BE2C (cell line): Measurements from ENCODE around the gene RBM14.
"Not testable (repeated sequence)": the region's sequence is repeated elsewhere in the genome, so short reads cannot be mapped to it uniquely, and the experiment has no call there.

Experiments
- DNase-seq: peaks from one replicate; pipeline ENCODE4 v3.0.0-alpha.2; 2020
- H3K27me3 ChIP-seq: fragments of 250-450 bp; sonication (Bioruptor Pico); 2 replicates; pipeline ENCODE4 v1.5.1; 2020; ENCODE audit warnings: mild to moderate bottlenecking
- H3K36me3 ChIP-seq: fragments of 250-450 bp; sonication (Bioruptor Pico); 2 replicates; pipeline ENCODE4 v1.5.1; 2020; ENCODE audit warnings: mild to moderate bottlenecking
- H3K4me1 ChIP-seq: fragments of 250-450 bp; sonication (Bioruptor Pico); 2 replicates; pipeline ENCODE4 v1.5.1; 2020
- H3K4me3 ChIP-seq: 2 replicates; pipeline ENCODE4 v1.5.1; 2011; ENCODE audit warnings: low read depth, low read length
- H3K9me3 ChIP-seq: fragments of 250-450 bp; sonication (Bioruptor Pico); 2 replicates; pipeline ENCODE4 v1.5.1; 2020
- TF ChIP-seq, protein P1 (sequence below): IDR thresholded peaks from 2 replicates; pipeline ENCODE4 v1.5.1; 2012; ENCODE audit warnings: mild to moderate bottlenecking, low read depth, low read length

RBM14 gene

DNA sequence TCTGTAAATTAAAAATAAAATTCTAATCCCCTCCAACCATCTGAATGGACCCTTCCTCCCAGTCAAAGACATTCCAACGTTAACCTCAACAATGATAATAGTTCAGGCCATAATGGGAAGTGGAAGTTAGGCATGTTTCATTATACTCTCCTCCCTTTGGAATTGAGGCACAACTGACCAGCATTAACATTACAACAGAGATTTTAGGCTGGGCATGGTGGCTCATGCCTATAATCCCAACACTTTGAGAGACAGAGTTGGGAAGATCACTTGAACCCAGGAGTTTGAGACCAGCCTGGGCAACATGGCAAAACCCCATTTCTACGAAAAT is 45.6 kb upstream of the RBM14 start:
- TF ChIP-seq, protein P1, sequence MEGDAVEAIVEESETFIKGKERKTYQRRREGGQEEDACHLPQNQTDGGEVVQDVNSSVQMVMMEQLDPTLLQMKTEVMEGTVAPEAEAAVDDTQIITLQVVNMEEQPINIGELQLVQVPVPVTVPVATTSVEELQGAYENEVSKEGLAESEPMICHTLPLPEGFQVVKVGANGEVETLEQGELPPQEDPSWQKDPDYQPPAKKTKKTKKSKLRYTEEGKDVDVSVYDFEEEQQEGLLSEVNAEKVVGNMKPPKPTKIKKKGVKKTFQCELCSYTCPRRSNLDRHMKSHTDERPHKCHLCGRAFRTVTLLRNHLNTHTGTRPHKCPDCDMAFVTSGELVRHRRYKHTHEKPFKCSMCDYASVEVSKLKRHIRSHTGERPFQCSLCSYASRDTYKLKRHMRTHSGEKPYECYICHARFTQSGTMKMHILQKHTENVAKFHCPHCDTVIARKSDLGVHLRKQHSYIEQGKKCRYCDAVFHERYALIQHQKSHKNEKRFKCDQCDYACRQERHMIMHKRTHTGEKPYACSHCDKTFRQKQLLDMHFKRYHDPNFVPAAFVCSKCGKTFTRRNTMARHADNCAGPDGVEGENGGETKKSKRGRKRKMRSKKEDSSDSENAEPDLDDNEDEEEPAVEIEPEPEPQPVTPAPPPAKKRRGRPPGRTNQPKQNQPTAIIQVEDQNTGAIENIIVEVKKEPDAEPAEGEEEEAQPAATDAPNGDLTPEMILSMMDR = no peak
- Histone ChIP-seq H3K27me3 (peaks cover 5% of the 10 kb centered on the region), H3K9me3 (no peaks in the 10 kb centered on the region), H3K4me3 (no peak overlapping the region), H3K4me1 (no peaks in the 10 kb centered on the region), H3K36me3 (no peaks in the 10 kb centered on the region)
- no peak for DNase-seq

DNA sequence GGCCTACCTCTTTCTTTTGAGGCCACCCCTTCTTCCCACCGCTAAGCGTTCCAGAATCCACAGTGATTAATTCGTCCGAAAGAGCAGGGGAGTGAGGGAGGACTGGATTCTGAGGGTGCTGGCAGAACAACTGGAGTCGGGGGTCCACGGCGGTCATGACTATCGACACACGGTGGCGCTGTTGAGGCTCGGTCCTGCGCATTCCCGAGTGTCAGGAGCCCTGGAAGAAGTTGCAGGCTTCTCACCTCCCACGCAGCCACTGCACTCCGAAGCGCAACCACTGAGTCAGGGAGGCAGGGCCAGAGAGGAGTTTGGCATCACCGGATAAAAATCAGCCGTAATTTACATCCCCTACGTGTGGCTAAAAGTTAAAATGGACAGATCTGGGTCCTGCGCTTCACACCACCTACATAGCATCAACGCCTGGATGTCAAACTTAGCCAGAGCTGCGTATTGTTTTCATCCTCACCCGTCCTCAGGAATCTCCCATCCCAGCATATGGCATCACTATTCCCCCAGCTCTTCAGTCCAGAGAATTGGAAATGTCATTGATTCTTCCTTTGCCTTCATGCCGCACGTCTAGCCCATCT is 37.3 kb upstream of the RBM14 start:
- TF ChIP-seq, protein P1 = peak; percentile 90
- no peaks in the 10 kb centered on the region for H3K36me3 ChIP-seq
- peak; percentile 84 for DNase-seq
- H3K27me3 ChIP-seq = peaks cover 5% of the 10 kb centered on the region
- no peaks in the 10 kb centered on the region for H3K9me3 ChIP-seq
- H3K4me3 ChIP-seq = no peak overlapping the region
- H3K4me1 ChIP-seq = no peaks in the 10 kb centered on the region

GRCh38 chr11:66580803-66581202 is 35.6 kb upstream of the RBM14 start:
- no peaks in the 10 kb centered on the region for H3K9me3 ChIP-seq
- TF ChIP-seq, protein P1 = no peak

DNA sequence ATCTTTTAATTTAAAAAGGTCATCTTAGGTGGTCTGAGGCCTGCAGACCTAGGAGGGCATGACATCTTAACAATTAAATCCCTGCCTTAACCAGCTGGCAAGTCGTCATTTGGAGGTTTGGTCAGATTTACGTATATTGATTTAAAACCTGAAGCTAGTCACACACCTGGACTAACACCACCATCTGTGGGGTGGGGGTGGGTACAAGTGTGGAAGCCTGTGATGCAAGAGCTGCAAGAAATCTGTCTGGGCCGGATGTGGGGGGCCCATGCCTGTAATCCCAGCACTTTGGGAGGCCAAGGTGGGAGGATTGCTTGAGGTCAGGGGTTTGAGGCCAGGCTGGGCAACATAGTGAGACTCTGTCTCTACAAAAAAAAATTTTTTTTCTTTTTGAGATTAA is 35.2 kb upstream of the RBM14 start:
- DNase-seq = no peak
- Histone ChIP-seq H3K9me3 (no peaks in the 10 kb centered on the region), H3K4me1 (no peaks in the 10 kb centered on the region), H3K36me3 (no peaks in the 10 kb centered on the region), H3K4me3 (no peak overlapping the region), H3K27me3 (no peaks in the 10 kb centered on the region)
- TF ChIP-seq, protein P1 = no peak

More at GRCh38 chr11:66580803-66581202, 35.6 kb upstream of the RBM14 start:
- no peaks in the 10 kb centered on the region for H3K4me1 ChIP-seq
- no peak overlapping the region for H3K4me3 ChIP-seq
- H3K36me3 ChIP-seq = no peaks in the 10 kb centered on the region
- no peaks in the 10 kb centered on the region for H3K27me3 ChIP-seq
- no peak for DNase-seq

DNA sequence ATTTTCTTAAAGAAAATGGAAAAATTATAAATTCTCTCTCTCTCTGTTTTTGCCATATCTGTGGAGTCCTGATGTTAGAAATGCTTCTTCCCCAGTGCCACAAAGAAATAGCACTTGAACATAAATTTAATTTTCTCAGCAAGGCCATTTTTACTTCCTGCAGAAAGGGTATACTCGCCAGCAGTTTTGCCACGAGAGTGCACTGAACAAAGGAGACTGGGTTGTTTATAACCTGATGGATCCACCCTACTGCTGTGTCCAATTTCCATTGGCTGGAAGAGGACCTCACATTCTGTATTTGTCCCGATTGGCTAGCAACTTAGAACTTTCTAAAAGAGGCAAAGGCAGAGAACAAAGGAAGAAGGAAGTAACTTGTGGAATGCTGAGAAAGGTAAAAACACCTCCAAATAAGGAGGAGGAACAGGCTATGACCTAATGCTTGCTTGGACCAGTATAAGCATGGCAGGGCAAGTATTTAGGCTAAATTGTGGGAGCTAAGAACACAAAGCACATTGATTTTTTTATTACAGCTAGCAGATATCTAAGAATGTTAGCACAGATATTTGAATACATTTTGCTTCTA is 33.8 kb upstream of the RBM14 start:
- not testable (repeated sequence) for H3K9me3 ChIP-seq, H3K4me1 ChIP-seq, H3K4me3 ChIP-seq, H3K27me3 ChIP-seq, H3K36me3 ChIP-seq, DNase-seq

DNA sequence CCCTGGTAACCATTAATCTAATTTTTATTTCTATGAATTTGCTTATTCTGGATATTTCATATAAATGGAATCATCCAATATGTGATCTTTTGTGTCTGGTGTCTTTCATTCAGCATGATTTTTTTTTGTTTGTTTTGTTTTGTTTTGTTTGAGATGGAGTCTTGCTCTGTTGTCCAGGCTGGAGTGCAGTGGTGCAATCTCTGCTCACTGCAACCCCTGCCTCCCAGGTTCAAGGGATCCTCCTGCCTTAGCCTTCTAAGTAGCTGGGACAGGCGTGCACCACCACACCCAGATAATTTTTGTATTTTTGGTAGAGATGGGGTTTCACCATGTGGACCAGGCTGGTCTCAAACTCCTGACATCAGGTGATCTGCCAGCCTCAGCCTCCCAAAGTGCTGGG is 31.0 kb upstream of the RBM14 start:
- H3K4me3 ChIP-seq, H3K4me1 ChIP-seq, DNase-seq, H3K9me3 ChIP-seq, H3K27me3 ChIP-seq, H3K36me3 ChIP-seq: not testable (repeated sequence)

DNA sequence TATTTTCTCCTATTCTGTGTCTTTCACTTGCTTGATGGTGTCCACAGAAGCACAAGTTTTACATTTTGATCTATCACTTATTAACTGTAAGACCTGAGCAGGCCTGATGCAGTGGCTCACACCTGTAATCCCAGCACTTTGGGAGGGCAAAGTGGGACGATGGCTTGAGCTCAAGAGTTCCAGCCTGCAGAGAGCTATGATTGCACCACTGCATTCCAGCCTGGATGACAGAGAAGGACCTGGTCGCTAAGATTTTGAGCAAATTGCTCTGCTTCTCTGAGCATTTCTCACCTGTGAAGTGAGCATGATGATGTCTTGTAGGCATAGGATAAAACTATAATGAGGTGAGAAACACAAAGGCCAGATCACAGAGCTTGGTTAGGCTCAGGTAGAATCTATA is 30.3 kb upstream of the RBM14 start:
- TF ChIP-seq, protein P1 = no peak
- no peak for DNase-seq
- Histone ChIP-seq H3K27me3 (no peaks in the 10 kb centered on the region), H3K4me1 (no peaks in the 10 kb centered on the region), H3K9me3 (no peaks in the 10 kb centered on the region), H3K4me3 (no peak overlapping the region), H3K36me3 (no peaks in the 10 kb centered on the region)

DNA sequence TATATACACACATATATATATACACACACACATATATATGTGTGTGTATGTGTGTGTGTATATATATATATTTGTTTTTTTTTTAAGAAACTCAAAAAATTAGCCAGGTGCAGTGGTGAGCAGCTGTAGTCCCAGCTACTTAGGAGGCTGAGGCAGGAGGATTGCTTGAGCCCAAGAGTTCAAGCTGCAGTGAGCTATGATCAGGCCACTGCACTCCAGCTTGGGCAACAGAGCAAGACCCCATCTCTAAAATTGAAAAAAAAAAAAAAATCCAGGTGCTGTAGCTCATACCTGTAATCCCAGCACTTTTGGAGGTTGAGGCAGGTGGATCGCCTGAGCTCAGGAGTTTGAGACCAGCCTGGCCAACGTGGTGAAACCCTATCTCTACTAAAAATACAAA is 27.1 kb upstream of the RBM14 start:
- not testable (repeated sequence) for DNase-seq, H3K27me3 ChIP-seq, H3K4me3 ChIP-seq, H3K9me3 ChIP-seq, H3K36me3 ChIP-seq, H3K4me1 ChIP-seq
